ENCODE data around the gene LCK. TPM values are rescaled to one million over a fixed set of nuclear protein-coding genes. Genes with fewer than 3 reads are reported as not detected.
A peak's percentile ranks its signal among the peaks of the same experiment; 100 is the strongest.
"Not testable (repeated sequence)": the region's sequence is repeated elsewhere in the genome, so short reads cannot be mapped to it uniquely, and the experiment has no call there.

Gene LCK
- total RNA-seq, 1 donor: 112 TPM

DNA sequence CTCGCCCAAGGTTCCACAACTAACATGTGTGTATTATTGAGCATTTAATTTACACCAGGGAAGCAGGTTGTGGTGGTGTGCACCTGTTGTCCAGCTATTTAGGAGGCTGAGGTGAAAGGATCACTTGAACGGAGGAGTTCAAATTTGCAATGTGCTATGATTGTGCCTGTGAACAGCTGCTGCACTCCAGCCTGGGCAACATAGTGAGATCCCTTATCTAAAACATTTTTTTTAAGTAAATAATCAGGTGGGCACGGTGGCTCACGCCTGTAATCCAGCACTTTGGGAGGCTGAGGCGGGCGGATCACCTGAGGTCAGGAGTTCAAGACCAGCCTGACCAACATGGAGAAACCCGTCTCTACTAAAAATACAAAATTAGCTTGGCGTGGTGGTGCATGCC lies 33.7 kb downstream of the LCK start:
- not testable (repeated sequence) for H3K4me1 ChIP-seq (ENCODE audit: insufficient read depth, low read length); H3K4me3 ChIP-seq (ENCODE audit: low read length); H3K9me3 ChIP-seq (ENCODE audit: low read depth, low read length); H3K27me3 ChIP-seq (ENCODE audit: insufficient read depth, low read length)

DNA sequence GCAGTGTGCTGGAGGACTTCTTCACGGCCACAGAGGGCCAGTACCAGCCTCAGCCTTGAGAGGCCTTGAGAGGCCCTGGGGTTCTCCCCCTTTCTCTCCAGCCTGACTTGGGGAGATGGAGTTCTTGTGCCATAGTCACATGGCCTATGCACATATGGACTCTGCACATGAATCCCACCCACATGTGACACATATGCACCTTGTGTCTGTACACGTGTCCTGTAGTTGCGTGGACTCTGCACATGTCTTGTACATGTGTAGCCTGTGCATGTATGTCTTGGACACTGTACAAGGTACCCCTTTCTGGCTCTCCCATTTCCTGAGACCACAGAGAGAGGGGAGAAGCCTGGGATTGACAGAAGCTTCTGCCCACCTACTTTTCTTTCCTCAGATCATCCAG lies 34.6 kb downstream of the LCK start:
- Histone ChIP-seq H3K4me1 (ENCODE audit: insufficient read depth, low read length) (peaks cover 3% of the 10 kb centered on the region), H3K27me3 (ENCODE audit: insufficient read depth, low read length) (no peaks in the 10 kb centered on the region), H3K4me3 (ENCODE audit: low read length) (no peak overlapping the region), H3K9me3 (ENCODE audit: low read depth, low read length) (no peaks in the 10 kb centered on the region)

DNA sequence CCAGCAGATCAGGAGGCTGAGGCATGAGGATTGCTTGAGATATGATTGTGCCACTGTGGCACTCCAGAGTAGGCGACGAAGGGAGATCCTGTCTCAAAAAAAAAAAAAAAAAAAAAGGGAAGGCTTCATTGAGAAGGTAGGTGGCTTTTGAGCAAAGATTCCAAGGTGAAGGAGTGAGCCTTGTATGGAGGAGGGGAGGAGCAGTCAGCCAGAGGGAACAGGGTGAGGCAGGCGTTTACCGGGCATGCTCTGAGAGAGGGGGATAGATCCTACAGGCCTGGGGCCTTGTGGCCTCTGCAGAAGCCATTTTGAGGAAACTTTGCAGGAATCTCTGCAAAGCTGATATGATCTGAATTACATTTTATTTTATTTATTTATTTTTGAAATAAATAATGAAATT lies 35.7 kb downstream of the LCK start:
- Histone ChIP-seq H3K9me3 (ENCODE audit: low read depth, low read length) (no peaks in the 10 kb centered on the region), H3K4me1 (ENCODE audit: insufficient read depth, low read length) (peaks cover 13% of the 10 kb centered on the region), H3K27me3 (ENCODE audit: insufficient read depth, low read length) (no peaks in the 10 kb centered on the region), H3K4me3 (ENCODE audit: low read length) (no peak overlapping the region)

DNA sequence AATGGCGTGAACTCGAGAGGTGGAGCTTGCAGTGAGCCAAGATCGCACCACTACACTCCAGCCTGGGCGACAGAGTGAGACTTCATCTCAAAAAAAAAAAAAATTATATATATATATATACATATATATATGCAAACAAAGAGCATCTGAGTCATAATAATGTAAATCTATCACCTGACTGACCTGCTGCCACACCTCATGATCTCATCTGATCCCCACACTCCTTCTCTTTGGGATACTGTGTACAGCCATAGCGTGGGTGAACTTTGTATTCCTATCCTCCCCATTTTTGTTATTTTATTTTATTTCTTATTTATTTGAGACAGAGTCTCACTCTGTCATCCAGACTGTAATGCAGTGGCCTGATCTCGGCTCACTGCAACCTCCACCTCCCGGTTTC lies 38.2 kb downstream of the LCK start:
- H3K9me3 ChIP-seq (ENCODE audit: low read depth, low read length): no peaks in the 10 kb centered on the region
- no peaks in the 10 kb centered on the region for H3K27me3 ChIP-seq (ENCODE audit: insufficient read depth, low read length)
- no peak overlapping the region for H3K4me3 ChIP-seq (ENCODE audit: low read length)
- peaks cover 31% of the 10 kb centered on the region for H3K4me1 ChIP-seq (ENCODE audit: insufficient read depth, low read length)

DNA sequence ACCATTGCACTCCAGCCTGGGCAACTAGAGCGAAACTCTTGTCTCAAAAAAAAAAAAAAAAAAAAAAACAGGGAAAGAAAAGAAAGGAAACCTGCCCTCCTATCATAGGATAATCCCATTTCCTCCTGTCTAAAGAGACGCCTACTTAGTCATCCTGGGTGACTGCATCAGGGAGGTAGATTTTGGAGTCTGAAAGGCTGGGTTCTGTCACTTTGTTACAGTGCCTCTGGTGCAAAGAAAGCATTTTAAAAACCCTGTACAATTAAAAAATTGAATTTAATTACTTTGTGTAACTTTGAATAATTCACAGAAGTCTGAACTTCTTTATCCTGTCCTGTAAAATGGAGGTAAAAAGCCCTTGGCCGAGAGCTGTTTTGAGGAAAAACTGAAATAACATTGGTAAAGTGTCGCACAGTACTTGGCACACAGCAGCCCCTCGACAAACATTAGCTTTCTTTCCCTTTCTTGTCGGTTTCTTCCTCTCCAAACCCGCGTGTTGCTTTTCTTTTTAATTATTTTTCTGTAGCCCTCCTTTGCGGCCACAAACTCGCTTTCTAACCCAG lies 40.2 kb downstream of the LCK start:
- Histone ChIP-seq H3K4me3 (ENCODE audit: low read length) (peak overlapping the region; percentile 91), H3K9me3 (ENCODE audit: low read depth, low read length) (no peaks in the 10 kb centered on the region), H3K27me3 (ENCODE audit: insufficient read depth, low read length) (no peaks in the 10 kb centered on the region), H3K4me1 (ENCODE audit: insufficient read depth, low read length) (peaks cover 51% of the 10 kb centered on the region)

DNA sequence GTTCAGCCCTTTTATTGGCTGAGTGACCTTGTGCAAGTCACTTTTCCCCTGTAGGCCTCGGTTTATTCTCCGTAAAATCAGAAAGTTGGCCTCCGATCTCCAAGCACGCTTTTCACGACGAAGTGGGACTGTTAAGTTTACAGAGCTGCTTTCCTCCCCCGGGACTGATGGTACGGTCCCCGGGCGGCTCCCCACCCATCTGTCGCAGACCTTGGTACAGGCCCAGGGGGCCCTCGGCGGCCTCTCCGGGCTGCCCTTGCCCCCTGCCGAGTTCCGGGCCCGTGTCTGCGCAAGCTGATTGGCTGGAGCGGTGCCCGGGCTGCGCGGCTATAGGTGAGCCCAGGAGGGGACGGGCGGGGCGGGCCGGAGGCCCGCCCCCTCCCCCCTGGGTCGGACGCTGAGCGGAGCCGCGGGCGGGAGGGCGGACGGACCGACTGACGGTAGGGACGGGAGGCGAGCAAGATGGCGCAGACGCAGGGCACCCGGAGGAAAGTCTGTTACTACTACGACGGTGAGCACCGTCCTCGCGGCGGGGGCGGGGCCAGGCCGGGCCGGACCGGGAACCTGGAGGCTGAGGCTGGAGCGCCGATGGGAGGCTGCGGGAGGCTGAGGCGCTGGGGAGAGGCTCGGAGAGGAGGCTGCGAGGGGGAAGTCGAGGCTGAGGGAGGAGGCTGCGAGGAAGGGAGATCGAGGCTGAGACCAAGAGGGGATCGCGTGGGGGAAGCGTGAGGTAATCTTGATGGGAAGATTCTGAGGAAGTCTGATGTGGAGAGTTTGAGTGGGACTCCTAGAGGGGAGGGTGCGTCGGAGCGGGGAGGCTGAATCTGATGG lies 40.9 kb downstream of the LCK start, which contains the start of gene HDAC1:
Gene HDAC1 (plus strand): TSS at position 376 of the 831 bp plus-strand sequence. CDS start 87 bp downstream, at position 463.
- Histone ChIP-seq H3K27me3 (ENCODE audit: insufficient read depth, low read length) (no peaks in the 10 kb centered on the region), H3K4me3 (ENCODE audit: low read length) (peak within 1 kb of the TSS; percentile 91), H3K9me3 (ENCODE audit: low read depth, low read length) (no peaks in the 10 kb centered on the region), H3K4me1 (ENCODE audit: insufficient read depth, low read length) (peaks cover 58% of the 10 kb centered on the region)

DNA sequence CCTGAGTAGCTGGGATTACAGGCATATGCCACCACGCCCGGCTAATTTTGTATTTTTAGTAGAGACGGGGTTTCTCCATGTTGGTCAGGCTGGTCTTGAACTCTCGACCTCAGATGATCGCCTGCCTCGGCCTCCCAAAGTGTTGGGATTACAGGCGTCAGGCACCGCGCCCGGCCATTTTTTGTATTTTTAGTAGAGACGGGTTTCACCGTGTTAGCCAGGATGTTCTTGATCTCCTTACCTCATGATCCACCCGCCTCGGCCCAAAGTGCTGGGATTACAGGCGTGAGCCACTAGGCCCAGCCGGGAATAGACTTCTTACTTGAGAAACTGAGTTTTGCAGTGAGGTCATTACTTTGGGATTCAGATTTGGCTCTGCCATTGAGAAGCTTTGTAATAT lies 47.1 kb downstream of the LCK start:
- not testable (repeated sequence) for H3K4me3 ChIP-seq (ENCODE audit: low read length); H3K9me3 ChIP-seq (ENCODE audit: low read depth, low read length); H3K27me3 ChIP-seq (ENCODE audit: insufficient read depth, low read length)
- peaks cover 42% of the 10 kb centered on the region for H3K4me1 ChIP-seq (ENCODE audit: insufficient read depth, low read length)

DNA sequence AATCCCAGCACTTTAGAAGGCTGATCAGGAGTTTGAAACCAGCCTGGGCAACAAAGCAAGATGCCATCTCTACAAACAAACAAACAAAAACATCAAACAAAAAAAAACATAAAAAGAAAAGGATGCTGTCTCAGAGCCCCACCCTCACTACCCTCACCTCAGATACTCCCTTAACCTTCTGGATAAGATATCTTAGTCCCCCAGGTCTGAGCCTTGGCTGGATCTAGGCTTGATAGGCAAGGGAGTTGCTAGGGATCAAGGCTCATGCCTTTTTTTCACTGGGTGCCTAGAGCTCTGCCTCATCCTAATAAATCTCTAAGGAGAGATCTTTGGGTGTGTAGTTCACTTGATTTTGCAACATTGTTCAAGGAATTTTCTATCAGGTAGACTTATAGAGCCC lies 48.3 kb downstream of the LCK start:
- Histone ChIP-seq H3K9me3 (ENCODE audit: low read depth, low read length) (no peaks in the 10 kb centered on the region), H3K27me3 (ENCODE audit: insufficient read depth, low read length) (no peaks in the 10 kb centered on the region), H3K4me1 (ENCODE audit: insufficient read depth, low read length) (peaks cover 31% of the 10 kb centered on the region), H3K4me3 (ENCODE audit: low read length) (no peak overlapping the region)

DNA sequence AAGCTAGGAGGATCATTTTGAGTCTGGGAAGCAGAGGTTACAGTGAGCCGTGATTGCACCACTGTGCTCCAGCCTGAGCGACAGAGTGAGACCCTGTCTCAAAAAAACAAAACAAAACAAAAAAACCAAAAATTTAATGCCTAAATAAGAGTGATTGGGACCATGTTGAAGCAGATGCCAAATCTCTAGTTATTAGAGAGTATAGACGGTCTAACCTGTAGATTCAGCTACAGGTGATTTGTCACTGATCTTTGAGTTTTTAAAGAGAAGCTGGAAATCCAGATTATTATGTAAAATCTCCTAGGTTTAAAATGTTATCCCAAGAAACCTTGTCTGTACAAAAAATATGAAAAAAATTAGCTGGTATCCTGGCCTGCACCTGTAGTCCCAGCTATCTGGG lies 52.3 kb downstream of the LCK start:
- H3K4me3 ChIP-seq (ENCODE audit: low read length): no peak overlapping the region
- peaks cover 3% of the 10 kb centered on the region for H3K4me1 ChIP-seq (ENCODE audit: insufficient read depth, low read length)
- no peaks in the 10 kb centered on the region for H3K9me3 ChIP-seq (ENCODE audit: low read depth, low read length)
- H3K27me3 ChIP-seq (ENCODE audit: insufficient read depth, low read length): no peaks in the 10 kb centered on the region

DNA sequence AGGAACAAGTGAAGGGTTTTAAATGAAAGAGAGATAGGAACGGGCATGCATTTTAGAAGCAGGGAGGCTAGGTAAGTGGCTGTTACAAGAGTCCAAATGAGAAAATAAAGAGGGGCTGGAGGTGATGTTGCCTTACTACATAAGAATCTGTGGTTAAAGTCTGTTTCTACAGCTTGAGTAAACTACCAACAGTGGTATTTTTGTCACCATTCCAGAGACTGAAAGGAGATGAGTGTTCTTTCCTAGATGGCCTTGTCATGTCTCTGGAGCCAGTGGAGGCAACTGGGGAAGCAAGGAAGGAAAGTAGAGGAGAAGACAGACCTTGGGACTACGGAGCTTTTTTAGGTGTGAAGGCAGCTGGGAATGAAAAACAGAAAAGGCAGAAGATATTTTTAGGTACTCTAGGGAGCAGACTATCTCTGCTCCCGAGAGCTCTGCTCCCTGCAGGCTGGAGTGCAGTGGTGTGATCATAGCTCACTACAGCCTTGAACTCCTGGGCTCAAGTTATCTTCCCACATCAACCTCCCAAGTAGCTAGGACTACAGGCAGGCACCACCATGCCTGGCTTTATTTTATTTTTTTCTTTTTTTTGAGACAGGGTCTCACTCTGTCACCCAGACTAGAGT lies 53.0 kb downstream of the LCK start:
- Histone ChIP-seq H3K4me3 (ENCODE audit: low read length) (no peak overlapping the region), H3K4me1 (ENCODE audit: insufficient read depth, low read length) (peaks cover 9% of the 10 kb centered on the region), H3K9me3 (ENCODE audit: low read depth, low read length) (no peaks in the 10 kb centered on the region), H3K27me3 (ENCODE audit: insufficient read depth, low read length) (no peaks in the 10 kb centered on the region)

DNA sequence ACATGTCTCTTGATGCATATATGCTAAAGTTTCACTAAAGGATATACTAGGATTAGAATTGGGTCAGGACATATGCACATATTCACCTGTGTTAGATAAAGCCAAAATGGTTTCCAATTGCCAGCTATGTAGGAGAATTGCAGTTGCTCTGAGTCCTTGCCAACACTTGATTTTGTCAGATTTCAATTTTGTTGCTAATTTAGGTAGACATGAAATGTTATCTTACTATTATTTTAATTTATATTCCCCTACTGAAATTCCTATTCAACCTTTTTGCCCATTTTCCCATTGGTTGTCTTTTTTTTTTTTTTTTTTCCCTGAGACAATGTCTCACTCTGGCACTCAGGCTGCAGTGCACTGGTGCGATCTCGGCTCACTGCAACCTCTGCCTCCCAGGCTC lies 54.2 kb downstream of the LCK start:
- Histone ChIP-seq H3K27me3 (ENCODE audit: insufficient read depth, low read length) (no peaks in the 10 kb centered on the region), H3K4me1 (ENCODE audit: insufficient read depth, low read length) (peaks cover 12% of the 10 kb centered on the region), H3K9me3 (ENCODE audit: low read depth, low read length) (no peaks in the 10 kb centered on the region), H3K4me3 (ENCODE audit: low read length) (no peak overlapping the region)

DNA sequence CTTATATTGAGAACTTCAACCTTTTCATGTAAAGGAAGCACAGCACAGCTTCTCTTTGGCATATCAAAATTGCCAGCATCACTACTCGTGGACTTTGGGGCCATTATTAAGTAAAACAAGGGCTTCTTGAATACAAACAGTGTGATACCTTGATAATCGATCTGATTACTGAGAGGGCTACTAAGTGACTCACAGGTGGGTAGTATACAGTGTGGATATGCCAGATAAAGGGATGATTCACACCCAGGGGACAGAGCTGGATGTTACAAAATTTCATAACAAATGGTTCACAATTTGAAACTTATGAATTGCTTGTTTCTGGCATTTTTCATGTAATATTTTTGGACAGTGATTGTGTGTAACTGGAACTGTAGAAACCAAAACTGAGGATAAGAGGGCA lies 56.3 kb downstream of the LCK start:
- H3K9me3 ChIP-seq (ENCODE audit: low read depth, low read length): no peaks in the 10 kb centered on the region
- H3K4me1 ChIP-seq (ENCODE audit: insufficient read depth, low read length): peaks cover 12% of the 10 kb centered on the region
- H3K27me3 ChIP-seq (ENCODE audit: insufficient read depth, low read length): no peaks in the 10 kb centered on the region
- H3K4me3 ChIP-seq (ENCODE audit: low read length): no peak overlapping the region

DNA sequence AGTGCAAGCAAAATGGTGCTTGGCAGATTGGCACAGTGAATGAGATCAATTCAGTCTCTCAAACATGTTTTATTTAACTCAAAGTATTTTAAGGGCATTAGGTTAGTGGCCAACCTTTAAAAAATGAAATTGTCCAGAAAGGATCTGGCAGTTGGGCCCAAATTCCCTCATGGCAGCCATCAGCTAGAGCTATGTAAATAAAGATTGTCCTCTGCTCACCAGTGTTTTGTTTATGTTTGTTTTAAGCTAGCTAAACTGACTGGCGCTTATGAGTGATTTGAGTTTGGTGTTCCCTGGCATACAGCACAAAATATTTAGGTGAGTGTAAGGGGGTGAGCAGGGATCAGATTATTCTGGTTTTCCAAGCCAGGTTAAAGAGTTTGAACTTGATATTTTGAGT lies 58.9 kb downstream of the LCK start:
- H3K4me1 ChIP-seq (ENCODE audit: insufficient read depth, low read length): peaks cover 12% of the 10 kb centered on the region
- H3K9me3 ChIP-seq (ENCODE audit: low read depth, low read length): no peaks in the 10 kb centered on the region
- H3K4me3 ChIP-seq (ENCODE audit: low read length): no peak overlapping the region
- H3K27me3 ChIP-seq (ENCODE audit: insufficient read depth, low read length): no peaks in the 10 kb centered on the region

DNA sequence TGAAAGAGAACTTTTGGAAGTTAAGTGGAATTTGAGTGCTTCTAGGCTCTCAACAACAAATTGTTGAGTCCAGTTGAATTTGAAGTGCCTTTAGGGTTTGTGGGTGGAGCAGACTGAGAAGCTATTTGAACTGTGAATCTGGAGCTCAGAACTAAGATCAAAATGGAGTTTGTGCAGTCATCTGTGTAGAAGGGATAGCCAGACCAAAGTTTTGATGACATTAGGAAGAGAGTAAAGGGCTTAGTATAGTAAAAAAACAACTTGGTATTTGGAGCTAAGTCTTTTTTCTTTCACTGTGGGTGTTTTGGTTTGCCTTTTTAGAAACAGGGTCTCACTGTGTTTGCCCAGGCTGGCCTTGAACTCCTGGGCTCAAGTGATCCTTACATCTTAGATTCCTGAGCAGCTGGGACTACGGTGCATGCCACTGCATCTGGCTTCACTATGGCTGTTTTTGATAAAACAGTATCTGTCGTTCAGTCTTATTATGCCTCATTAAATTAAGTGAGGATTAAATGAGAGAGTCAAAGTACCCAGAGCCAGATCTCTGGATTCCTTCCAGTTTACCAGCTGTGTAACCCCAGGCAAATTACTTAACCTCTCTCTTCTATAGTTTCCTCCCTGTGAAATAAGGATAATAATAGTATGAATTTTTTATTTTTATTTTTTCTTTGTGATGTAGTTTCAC lies 60.8 kb downstream of the LCK start:
- Histone ChIP-seq H3K9me3 (ENCODE audit: low read depth, low read length) (no peaks in the 10 kb centered on the region), H3K4me1 (ENCODE audit: insufficient read depth, low read length) (peaks cover 19% of the 10 kb centered on the region), H3K27me3 (ENCODE audit: insufficient read depth, low read length) (no peaks in the 10 kb centered on the region), H3K4me3 (ENCODE audit: low read length) (no peak overlapping the region)

DNA sequence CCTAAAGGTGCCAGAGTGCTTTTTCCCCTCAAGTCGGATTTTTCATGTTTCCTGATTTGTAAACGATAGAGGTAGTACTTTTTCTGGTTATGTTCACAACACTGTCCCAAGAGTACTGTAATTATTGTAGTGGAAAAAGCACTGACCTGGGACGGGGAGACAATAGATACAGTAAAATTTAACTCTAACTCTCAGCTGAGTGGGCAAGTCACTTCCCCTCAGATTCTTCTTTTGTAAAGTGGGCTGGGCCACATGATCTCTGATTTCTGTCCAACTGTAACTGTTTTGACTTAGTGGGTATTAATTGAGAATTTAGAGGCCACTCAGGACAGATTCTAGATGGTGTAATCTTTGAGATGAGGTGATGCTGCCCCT lies 65.8 kb downstream of the LCK start:
- no peak overlapping the region for H3K4me3 ChIP-seq (ENCODE audit: low read length)
- H3K27me3 ChIP-seq (ENCODE audit: insufficient read depth, low read length): no peaks in the 10 kb centered on the region

More for the DNA sequence above, 65.8 kb downstream of the LCK start:
- H3K4me1 ChIP-seq (ENCODE audit: insufficient read depth, low read length): peaks cover 38% of the 10 kb centered on the region
- no peaks in the 10 kb centered on the region for H3K9me3 ChIP-seq (ENCODE audit: low read depth, low read length)
